Urothelium cell line (cell line): ENCODE data around the gene KIF6.

Experiments used
- DNase-seq: peaks from one replicate; pipeline ENCODE4 v3.0.0; 2011; ENCODE audit warnings: low spot score, mixed read lengths
- FAIRE-seq: peaks from 2 replicates; lab custom pipeline; 2011; peaks lifted over from hg19 to GRCh38; lab: Jason Lieb, UNC

The KIF6 gene

GRCh38 chr6:39560915-39561314 is 164.3 kb downstream of the KIF6 start:
- FAIRE-seq (no peak), DNase-seq (no peak)

- no peak for FAIRE-seq
- no peak for DNase-seq
Measured at GRCh38 chr6:39558591-39559190, 166.5 kb downstream of the KIF6 start.

- FAIRE-seq (no peak), DNase-seq (no peak)
Measured at GRCh38 chr6:39558079-39558478, 167.1 kb downstream of the KIF6 start.

GRCh38 chr6:39555136-39555535 is 170.1 kb downstream of the KIF6 start:
- no peak for DNase-seq
- no peak for FAIRE-seq

GRCh38 chr6:39553860-39554802 is 171.1 kb downstream of the KIF6 start:
- DNase-seq (no peak), FAIRE-seq (peak; percentile 13)

- DNase-seq, result no peak
- FAIRE-seq, result no peak
Measured at GRCh38 chr6:39553029-39553428, 172.2 kb downstream of the KIF6 start.

GRCh38 chr6:39550191-39550590 is 175.0 kb downstream of the KIF6 start:
- no peak for FAIRE-seq

GRCh38 chr6:39546731-39547130 is 178.5 kb downstream of the KIF6 start:
- DNase-seq, result no peak
- no peak for FAIRE-seq

More at GRCh38 chr6:39550191-39550590, 175.0 kb downstream of the KIF6 start:
- no peak for DNase-seq

GRCh38 chr6:39543950-39544349 is 181.3 kb downstream of the KIF6 start:
- no peak for FAIRE-seq

GRCh38 chr6:39543095-39543494 is 182.1 kb downstream of the KIF6 start:
- DNase-seq, result no peak

More at GRCh38 chr6:39543950-39544349, 181.3 kb downstream of the KIF6 start:
- no peak for DNase-seq

GRCh38 chr6:39540454-39540853 is 184.8 kb downstream of the KIF6 start:
- DNase-seq (no peak), FAIRE-seq (no peak)

More at GRCh38 chr6:39543095-39543494, 182.1 kb downstream of the KIF6 start:
- no peak for FAIRE-seq

GRCh38 chr6:39530201-39530759 is 194.9 kb downstream of the KIF6 start:
- no peak for FAIRE-seq
- DNase-seq, result peak; percentile 56

GRCh38 chr6:39527792-39528564 is 197.2 kb downstream of the KIF6 start:
- DNase-seq, result no peak

GRCh38 chr6:39524007-39524406 is 201.2 kb downstream of the KIF6 start:
- DNase-seq, result no peak
- FAIRE-seq, result no peak

More at GRCh38 chr6:39527792-39528564, 197.2 kb downstream of the KIF6 start:
- FAIRE-seq, result no peak

GRCh38 chr6:39521958-39522357 is 203.2 kb downstream of the KIF6 start:
- DNase-seq (no peak), FAIRE-seq (no peak)

- FAIRE-seq (no peak), DNase-seq (no peak)
Measured at GRCh38 chr6:39520916-39521315, 204.3 kb downstream of the KIF6 start.

- DNase-seq (no peak), FAIRE-seq (no peak)
Measured at GRCh38 chr6:39520411-39520810, 204.8 kb downstream of the KIF6 start.

GRCh38 chr6:39518221-39518620 is 207.0 kb downstream of the KIF6 start:
- no peak for FAIRE-seq

GRCh38 chr6:39517756-39518155 is 207.5 kb downstream of the KIF6 start:
- FAIRE-seq (no peak), DNase-seq (no peak)

More at GRCh38 chr6:39518221-39518620, 207.0 kb downstream of the KIF6 start:
- DNase-seq, result no peak

- DNase-seq (no peak), FAIRE-seq (no peak)
Measured at GRCh38 chr6:39516471-39516870, 208.7 kb downstream of the KIF6 start.

GRCh38 chr6:39515471-39515870 is 209.7 kb downstream of the KIF6 start:
- no peak for FAIRE-seq
- DNase-seq, result no peak
